ENCODE data around the gene TMEM182.

The TMEM182 gene

GRCh38 chr2:102771114-102771513, 9.3 kb downstream of the TMEM182 start:
- Mint-ChIP-seq H3K36me3 (ENCODE audit: low read depth) (peaks cover 22% of the 10 kb centered on the region), H3K27ac (peak overlapping the region in 1 of 3 experiments; percentile 54), H3K9me3 (no peaks in the 10 kb centered on the region), H3K4me1 (peaks cover 38% of the 10 kb centered on the region), H3K27me3 (ENCODE audit: low read depth) (no peaks in the 10 kb centered on the region), H3K4me3 (peak overlapping the region in 1 of 3 experiments; percentile 13)
- TF ChIP-seq CTCF (IDR thresholded peaks at IDR 0.05; ENCODE audit: unreplicated experiment in 3 of 3), result no peak

GRCh38 chr2:102772659-102773058, 10.8 kb downstream of the TMEM182 start:
- H3K36me3 Mint-ChIP-seq (ENCODE audit: low read depth), result peaks cover 25% of the 10 kb centered on the region
- H3K9me3 Mint-ChIP-seq, result no peaks in the 10 kb centered on the region
- H3K4me3 Mint-ChIP-seq, result no peak overlapping the region
- H3K27me3 Mint-ChIP-seq (ENCODE audit: low read depth), result no peaks in the 10 kb centered on the region
- H3K4me1 Mint-ChIP-seq, result peaks cover 38% of the 10 kb centered on the region
- TF ChIP-seq CTCF (IDR thresholded peaks at IDR 0.05; ENCODE audit: unreplicated experiment in 3 of 3), result no peak
- peak overlapping the region in 1 of 3 experiments; percentile 30 for H3K27ac Mint-ChIP-seq

DNA sequence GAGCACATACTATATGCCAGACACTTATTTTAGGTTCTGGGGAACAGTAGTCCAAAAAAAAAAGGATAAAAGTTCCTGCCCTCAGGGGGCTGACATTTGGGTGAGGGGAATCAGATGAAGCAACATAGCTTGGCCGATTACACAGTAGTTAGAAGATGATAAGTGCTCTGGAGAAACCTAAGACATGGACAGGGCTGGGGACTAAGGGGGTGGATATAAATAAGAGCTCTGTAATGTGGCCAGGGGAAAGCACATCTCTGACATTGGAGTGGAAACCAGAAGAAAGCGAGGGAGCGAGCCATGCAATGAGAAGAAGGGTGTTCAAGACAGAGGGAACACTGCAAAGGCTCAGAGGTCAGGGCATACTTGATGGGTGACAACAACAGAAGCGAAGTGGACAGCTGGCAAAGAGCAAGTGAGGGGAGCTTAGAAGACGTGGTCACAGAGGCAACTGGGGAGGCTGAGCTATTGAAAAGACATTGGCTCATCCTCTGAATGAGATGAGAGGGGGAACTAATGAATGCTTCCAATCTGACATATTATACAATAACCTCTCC, 11.4 kb downstream of the TMEM182 start:
- TF ChIP-seq CTCF (IDR thresholded peaks at IDR 0.05; ENCODE audit: unreplicated experiment in 3 of 3), result no peak
- Mint-ChIP-seq H3K4me3 (peak overlapping the region in 1 of 3 experiments; percentile 5), H3K9me3 (no peaks in the 10 kb centered on the region), H3K27ac (peak overlapping the region in 2 of 3 experiments; percentile 1 to 18), H3K36me3 (ENCODE audit: low read depth) (peaks cover 20% of the 10 kb centered on the region), H3K4me1 (peaks cover 38% of the 10 kb centered on the region), H3K27me3 (ENCODE audit: low read depth) (no peaks in the 10 kb centered on the region)

- no peak for TF ChIP-seq CTCF (IDR thresholded peaks at IDR 0.05; ENCODE audit: unreplicated experiment in 3 of 3)
- Mint-ChIP-seq H3K36me3 (ENCODE audit: low read depth) (peaks cover 9% of the 10 kb centered on the region), H3K27me3 (ENCODE audit: low read depth) (no peaks in the 10 kb centered on the region), H3K4me3 (no peak overlapping the region), H3K4me1 (peaks cover 14% of the 10 kb centered on the region), H3K27ac (no peak overlapping the region), H3K9me3 (peaks cover 3% of the 10 kb centered on the region)
Measured at GRCh38 chr2:102778260-102778659, 16.4 kb downstream of the TMEM182 start.

GRCh38 chr2:102780467-102780866, 18.6 kb downstream of the TMEM182 start:
- H3K27ac Mint-ChIP-seq, result no peak overlapping the region
- TF ChIP-seq CTCF (IDR thresholded peaks at IDR 0.05; ENCODE audit: unreplicated experiment in 3 of 3), result no peak
- peaks cover 22% of the 10 kb centered on the region for H3K4me1 Mint-ChIP-seq
- no peak overlapping the region for H3K4me3 Mint-ChIP-seq
- H3K27me3 Mint-ChIP-seq (ENCODE audit: low read depth), result no peaks in the 10 kb centered on the region
- H3K9me3 Mint-ChIP-seq, result peaks cover 3% of the 10 kb centered on the region
- peaks cover 5% of the 10 kb centered on the region for H3K36me3 Mint-ChIP-seq (ENCODE audit: low read depth)

GRCh38 chr2:102782187-102782586, 20.4 kb downstream of the TMEM182 start:
- Mint-ChIP-seq H3K4me1 (peaks cover 22% of the 10 kb centered on the region), H3K36me3 (ENCODE audit: low read depth) (no peaks in the 10 kb centered on the region), H3K27me3 (ENCODE audit: low read depth) (no peaks in the 10 kb centered on the region), H3K4me3 (no peak overlapping the region), H3K9me3 (peaks cover 3% of the 10 kb centered on the region), H3K27ac (no peak overlapping the region)
- TF ChIP-seq CTCF (IDR thresholded peaks at IDR 0.05; ENCODE audit: unreplicated experiment in 3 of 3), result no peak
